M059J (cell line): ENCODE measurements around the gene SPPL2A. TPM values are rescaled to one million over a fixed set of nuclear protein-coding genes. Genes with fewer than 3 reads are reported as not detected.
A peak's percentile ranks its signal among the peaks of the same experiment; 100 is the strongest.

Experiments used
- DNase-seq: peaks from one replicate; pipeline ENCODE4 v3.0.0-alpha.2; 2012; ENCODE audit warnings: low read depth
- total RNA-seq: library from RNA; depleted of rRNA; stranded (reverse); fragments of >200 nt; shearing (Covaris generic); gene quantifications from 2 replicates; pipeline ENCODE4 v1.2.3, GENCODE V29; 2014; rRNA removed

Gene SPPL2A
- total RNA-seq, 1 experiment from 2014 or later, result 228 TPM

- peak; percentile 81 for DNase-seq
Measured at GRCh38 chr15:50686469-50687301, 78.8 kb downstream of the SPPL2A start, which contains the start of gene TRPM7. TRPM7 (minus strand) TSS chr15:50686797; CDS start chr15:50686533, 264 bp downstream.

DNA sequence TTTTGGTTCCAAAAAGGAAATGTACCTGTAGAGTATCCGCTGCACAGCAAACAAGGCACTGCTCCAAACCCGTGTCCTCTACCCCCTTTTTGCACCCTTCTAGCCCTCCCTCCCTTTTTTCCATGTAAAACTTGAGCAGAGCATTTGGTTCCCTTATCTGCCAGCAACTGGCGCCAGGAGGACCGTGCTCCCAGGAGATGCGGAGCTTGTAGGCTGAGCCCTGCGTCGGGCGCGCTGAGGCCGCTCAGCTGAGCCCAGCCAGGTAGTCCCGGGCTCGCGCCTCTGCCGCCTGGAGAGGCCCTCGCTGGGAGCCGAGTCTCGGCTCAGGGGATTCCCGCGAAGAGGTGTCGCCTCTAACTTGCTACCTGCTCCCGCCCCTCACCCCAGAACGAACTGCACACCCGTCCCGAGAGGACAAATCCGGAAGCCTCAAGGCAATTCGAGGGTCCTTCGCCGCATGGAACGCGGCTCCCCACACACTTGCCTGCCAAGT, 79.5 kb downstream of the SPPL2A start:
- DNase-seq, result peak; percentile 58

DNA sequence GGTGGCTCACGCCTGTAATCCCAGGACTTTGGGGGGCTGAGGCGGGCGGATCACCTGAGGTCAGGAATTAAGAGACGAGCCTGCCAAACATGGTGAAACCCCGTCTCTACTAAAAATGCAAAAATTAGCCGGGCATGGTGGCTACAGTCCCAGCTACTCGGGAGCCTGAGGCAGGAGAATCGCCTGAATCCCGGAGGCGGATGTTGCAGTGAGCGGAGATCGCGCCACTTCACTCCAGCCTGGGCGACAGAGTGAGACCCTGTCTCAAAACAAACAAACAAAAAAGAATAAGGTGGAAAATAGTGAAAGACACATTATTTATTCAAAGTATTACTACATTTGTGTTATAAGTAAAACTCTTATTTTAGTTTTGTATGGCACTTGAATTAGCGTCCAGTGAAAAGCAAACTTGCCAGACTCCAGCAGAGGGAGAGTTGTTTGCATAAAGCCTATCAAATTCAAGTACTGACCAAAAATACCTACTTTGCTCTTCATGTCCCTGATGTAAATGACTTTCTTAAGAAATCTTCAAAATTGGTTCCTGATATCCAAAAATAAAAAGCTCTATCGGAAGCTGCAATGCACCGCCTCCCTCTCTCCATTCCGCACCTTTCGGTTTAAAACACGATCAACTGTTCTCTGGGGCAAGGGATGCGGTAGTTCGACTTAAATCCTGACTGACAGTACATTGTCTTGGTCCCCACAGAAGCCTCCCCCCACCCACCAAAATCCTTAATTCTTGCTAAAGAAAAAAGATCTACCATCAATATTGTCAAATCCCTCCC, 80.1 kb downstream of the SPPL2A start:
- no peak for DNase-seq

- no peak for DNase-seq
Measured at GRCh38 chr15:50681467-50681866, 84.0 kb downstream of the SPPL2A start.

- peak; percentile 51 for DNase-seq
Measured at GRCh38 chr15:50676799-50677483, 88.6 kb downstream of the SPPL2A start.

DNA sequence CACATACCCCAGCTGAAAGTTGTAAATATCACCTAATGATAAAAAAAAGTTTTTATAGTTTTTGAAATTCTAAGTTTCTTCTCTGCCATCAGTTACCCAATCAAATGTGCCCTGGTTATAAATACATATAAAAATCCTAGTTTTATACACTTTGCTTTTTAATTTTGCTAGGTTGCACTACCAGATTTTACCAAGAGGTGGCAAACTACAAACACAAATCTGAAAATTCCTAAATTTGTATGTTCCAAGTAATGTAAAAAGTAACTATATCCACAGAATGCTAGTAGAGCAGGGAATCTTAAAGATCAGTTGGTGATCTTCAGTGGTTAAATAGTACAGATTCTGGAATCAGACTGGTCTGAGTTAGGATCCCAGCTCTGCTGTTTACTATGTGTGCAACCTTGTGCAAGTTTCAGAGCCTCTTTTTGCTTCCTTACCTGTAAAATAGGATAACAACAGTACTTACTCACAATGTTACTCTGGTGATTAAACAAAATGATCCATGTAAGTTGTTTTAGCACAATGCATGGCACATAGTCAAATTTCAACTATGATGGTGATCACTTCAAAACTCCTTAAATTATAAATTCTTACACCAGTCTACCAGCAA, 89.9 kb downstream of the SPPL2A start:
- DNase-seq, result peak; percentile 31

GRCh38 chr15:50670115-50670514, 95.4 kb downstream of the SPPL2A start:
- no peak for DNase-seq

DNA sequence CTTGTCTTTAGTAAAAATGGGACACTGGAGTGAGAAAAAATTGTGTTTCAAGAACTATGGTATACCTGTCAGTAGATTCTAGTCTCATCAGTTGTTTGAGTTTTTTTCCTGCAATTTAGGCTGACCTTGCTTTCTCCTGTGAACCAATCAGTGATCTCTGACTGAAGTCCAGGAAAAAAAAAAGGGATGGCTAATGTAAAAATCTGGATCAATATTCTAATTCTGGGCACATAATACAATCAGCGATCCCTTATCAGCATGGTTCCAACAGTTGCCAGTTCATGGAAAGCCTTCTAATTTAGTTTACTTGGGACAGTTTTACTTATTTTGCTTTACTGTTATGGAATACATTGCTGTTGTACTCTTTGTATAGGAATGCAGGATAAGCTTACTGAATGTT, 95.9 kb downstream of the SPPL2A start:
- no peak for DNase-seq

DNA sequence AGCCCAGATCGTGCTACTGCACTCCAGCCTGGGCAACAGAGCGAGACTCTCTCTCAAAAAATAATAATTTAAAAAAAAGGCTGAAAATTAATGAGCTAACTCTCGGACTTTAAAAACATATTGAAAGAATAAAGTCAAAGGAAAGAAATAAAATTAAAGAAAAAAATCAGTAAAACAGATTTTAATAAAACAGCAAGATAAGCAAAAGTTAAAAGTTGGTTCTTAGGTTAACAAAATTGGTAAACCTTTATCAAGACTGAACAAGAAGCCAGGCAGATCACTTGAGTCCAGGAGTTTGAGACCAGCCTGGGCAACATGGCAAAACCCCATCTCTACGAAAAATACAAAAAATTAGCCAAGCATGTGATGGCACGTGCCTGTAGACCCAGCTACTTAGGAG, 99.6 kb downstream of the SPPL2A start:
- DNase-seq, result no peak

GRCh38 chr15:50655555-50655954, 110.0 kb downstream of the SPPL2A start:
- no peak for DNase-seq

- no peak for DNase-seq
Measured at GRCh38 chr15:50653156-50653743, 112.3 kb downstream of the SPPL2A start.

DNA sequence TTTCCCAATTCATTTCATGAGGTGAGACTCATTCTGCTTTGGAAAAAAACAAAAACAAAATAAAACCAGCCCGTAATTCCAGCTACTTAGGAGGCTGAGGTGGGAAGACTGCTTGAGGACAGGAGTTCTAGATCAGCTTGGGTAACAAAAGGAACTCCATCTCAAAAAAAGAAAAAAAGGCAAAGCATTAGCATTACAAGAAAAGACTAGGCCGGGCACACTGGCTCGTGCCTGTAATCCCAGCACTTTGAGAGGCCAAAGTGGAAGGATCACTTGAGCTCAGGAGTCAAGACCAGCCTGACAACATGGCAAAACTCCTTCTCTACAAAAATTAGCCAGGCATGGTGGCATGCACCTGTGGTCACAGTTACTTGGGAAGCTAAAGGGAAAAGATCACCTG, 112.8 kb downstream of the SPPL2A start:
- no peak for DNase-seq

Other genes with a start within 250 kb of the SPPL2A start
- not detected in 2 replicates for gene USP50, start 219.0 kb downstream of the SPPL2A start, total RNA-seq
- gene TRPM7, start 78.9 kb downstream of the SPPL2A start, total RNA-seq, result 16.3 and 16.7 TPM in 2 replicates
- gene AP4E1, start 143.0 kb upstream of the SPPL2A start, total RNA-seq, result 9.5 and 13.9 TPM in 2 replicates